ENCODE results near the gene VRK2. TPM values are rescaled to one million over a fixed set of nuclear protein-coding genes. Genes with fewer than 3 reads are reported as not detected.

Gene VRK2
- polyA plus RNA-seq, 3 donors, result 13.5 to 31.6 (median 21.4) TPM

DNA sequence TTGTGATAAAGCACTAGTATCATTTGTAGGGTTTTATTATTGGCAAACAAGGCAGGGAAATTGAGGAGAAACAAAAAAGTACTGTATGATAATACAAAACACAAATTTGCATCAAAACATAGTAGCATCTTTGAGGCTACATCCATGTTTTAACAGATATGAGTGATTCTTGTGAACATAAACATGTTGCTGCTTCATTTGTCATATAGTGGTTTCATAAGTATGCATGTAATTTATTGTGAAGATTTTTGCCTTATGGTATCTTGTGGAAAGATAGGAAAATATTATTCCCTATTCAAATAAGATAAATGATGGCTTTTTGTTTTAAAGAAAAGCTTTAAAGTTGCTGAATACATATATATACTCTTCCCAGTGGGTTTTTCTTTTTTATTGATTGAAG, 60.3 kb downstream of the VRK2 start:
- Mint-ChIP-seq H3K36me3 (peaks cover 11 to 15% of the 10 kb centered on the region in 2 donors), H3K9me3 (no peaks in the 10 kb centered on the region), H3K4me1 (peaks cover 20% of the 10 kb centered on the region), H3K4me3 (no peak overlapping the region), H3K27me3 (ENCODE audit: low read depth in 3 of 3) (peaks cover 0 to 4% (median 0%) of the 10 kb centered on the region in 3 donors), H3K27ac (peak overlapping the region; percentile 94 to 98 (median 97))
- Histone ChIP-seq H3K27me3 (ENCODE audit: control insufficient read depth in 2 of 2, insufficient read depth in 2 of 2, low read length in 2 of 2) (no peaks in the 10 kb centered on the region), H3K4me1 (ENCODE audit: control insufficient read depth in 1 of 2, insufficient read depth in 2 of 2, low read length in 2 of 2) (peaks cover 14 to 25% of the 10 kb centered on the region in 2 donors), H3K27ac (ENCODE audit: low read depth in 1 of 2, low read length in 2 of 2) (peak overlapping the region in 1 of 2 donors; percentile 97), H3K36me3 (replicated peaks in 1 of 2; ENCODE audit: control insufficient read depth in 1 of 2, insufficient read depth in 2 of 2, low read length in 2 of 2) (peaks cover 0 to 2% of the 10 kb centered on the region in 2 donors), H3K9ac (ENCODE audit: insufficient read depth, low read length, poor library complexity, severe bottlenecking) (no peak overlapping the region), H2AFZ (ENCODE audit: insufficient read depth, low read depth, low read length, poor library complexity, severe bottlenecking) (no peak overlapping the region), H3K9me3 (replicated peaks in 1 of 2; ENCODE audit: control insufficient read depth in 1 of 2, insufficient read depth in 1 of 2, low read length in 2 of 2) (no peaks in the 10 kb centered on the region), H3K79me2 (ENCODE audit: insufficient read depth, low read length) (no peaks in the 10 kb centered on the region), H4K20me1 (ENCODE audit: insufficient read depth, low read length) (no peaks in the 10 kb centered on the region), H3K4me2 (replicated peaks; ENCODE audit: extremely low read depth, low read length, poor library complexity, severe bottlenecking) (no peak overlapping the region), H3K4me3 (replicated peaks in 1 of 3; ENCODE audit: low read depth in 2 of 3, low read length in 3 of 3) (no peak overlapping the region)
- intact Hi-C loops (cut with micrococcal nuclease), result loop anchor here (5.0 to 10.0 kb wide), 2 partner anchors 60 to 212 kb away; partner anchors contain the start of gene VRK2 (in 1 of the 2)
- TF ChIP-seq, protein P1, sequence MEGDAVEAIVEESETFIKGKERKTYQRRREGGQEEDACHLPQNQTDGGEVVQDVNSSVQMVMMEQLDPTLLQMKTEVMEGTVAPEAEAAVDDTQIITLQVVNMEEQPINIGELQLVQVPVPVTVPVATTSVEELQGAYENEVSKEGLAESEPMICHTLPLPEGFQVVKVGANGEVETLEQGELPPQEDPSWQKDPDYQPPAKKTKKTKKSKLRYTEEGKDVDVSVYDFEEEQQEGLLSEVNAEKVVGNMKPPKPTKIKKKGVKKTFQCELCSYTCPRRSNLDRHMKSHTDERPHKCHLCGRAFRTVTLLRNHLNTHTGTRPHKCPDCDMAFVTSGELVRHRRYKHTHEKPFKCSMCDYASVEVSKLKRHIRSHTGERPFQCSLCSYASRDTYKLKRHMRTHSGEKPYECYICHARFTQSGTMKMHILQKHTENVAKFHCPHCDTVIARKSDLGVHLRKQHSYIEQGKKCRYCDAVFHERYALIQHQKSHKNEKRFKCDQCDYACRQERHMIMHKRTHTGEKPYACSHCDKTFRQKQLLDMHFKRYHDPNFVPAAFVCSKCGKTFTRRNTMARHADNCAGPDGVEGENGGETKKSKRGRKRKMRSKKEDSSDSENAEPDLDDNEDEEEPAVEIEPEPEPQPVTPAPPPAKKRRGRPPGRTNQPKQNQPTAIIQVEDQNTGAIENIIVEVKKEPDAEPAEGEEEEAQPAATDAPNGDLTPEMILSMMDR (IDR thresholded peaks at IDR 0.05), result no peak
- no peak for DNase-seq

DNA sequence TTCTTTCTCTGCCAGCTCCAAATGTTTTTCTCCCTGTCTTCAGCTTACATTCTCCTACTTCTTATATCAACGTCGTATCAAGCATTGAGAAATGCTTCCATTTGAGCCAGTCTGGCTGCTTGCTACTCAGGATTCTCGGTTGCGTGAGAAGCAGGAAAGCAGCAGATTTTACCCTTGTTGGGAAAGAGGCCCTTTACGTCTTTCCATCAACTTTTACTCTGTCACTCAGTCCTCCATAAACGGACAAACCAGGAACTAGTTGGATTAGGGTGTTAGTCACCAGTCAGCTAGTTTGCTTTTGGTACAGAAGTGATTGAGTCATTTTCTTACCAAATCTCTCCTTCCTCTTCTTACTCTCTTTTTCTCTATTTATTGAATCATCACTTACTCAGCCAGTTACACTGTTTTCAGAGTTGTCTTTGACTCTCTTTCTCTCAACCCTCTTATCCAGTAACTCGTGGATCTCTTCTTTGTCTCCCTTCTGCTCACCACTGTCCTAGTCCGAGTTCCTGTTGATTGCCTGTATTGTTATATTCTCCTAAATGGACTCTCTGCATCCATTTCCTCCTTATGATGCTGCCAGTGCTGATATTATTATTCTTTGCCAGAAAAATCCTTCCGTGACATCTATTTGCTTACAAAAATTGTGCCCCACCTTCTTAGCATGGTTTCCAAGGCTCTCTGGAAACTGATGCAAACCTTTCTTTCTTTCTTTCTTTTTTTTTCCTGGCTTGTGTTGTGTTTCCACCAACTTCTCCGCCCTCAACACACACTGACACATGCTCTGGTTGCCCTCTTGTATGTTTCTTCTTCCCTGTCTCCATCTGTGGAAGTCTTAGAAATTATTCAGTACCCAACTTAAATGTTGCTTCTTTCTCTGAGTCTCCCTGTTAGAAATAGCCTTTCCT, 61.5 kb downstream of the VRK2 start:
- Histone ChIP-seq H2AFZ (ENCODE audit: insufficient read depth, low read depth, low read length, poor library complexity, severe bottlenecking) (no peak overlapping the region), H3K4me2 (replicated peaks; ENCODE audit: extremely low read depth, low read length, poor library complexity, severe bottlenecking) (peak overlapping the region; percentile 50), H3K79me2 (ENCODE audit: insufficient read depth, low read length) (no peaks in the 10 kb centered on the region), H3K27ac (ENCODE audit: low read depth in 1 of 2, low read length in 2 of 2) (peak overlapping the region; percentile 59 to 97), H3K4me1 (ENCODE audit: control insufficient read depth in 1 of 2, insufficient read depth in 2 of 2, low read length in 2 of 2) (peaks cover 26 to 36% of the 10 kb centered on the region in 2 donors), H4K20me1 (ENCODE audit: insufficient read depth, low read length) (no peaks in the 10 kb centered on the region), H3K4me3 (replicated peaks in 1 of 3; ENCODE audit: low read depth in 2 of 3, low read length in 3 of 3) (peak overlapping the region in 2 of 3 experiments; percentile 2 to 40), H3K27me3 (ENCODE audit: control insufficient read depth in 2 of 2, insufficient read depth in 2 of 2, low read length in 2 of 2) (no peaks in the 10 kb centered on the region), H3K9ac (ENCODE audit: insufficient read depth, low read length, poor library complexity, severe bottlenecking) (peak overlapping the region; percentile 66), H3K9me3 (replicated peaks in 1 of 2; ENCODE audit: control insufficient read depth in 1 of 2, insufficient read depth in 1 of 2, low read length in 2 of 2) (no peaks in the 10 kb centered on the region), H3K36me3 (replicated peaks in 1 of 2; ENCODE audit: control insufficient read depth in 1 of 2, insufficient read depth in 2 of 2, low read length in 2 of 2) (no peaks in the 10 kb centered on the region)
- Mint-ChIP-seq H3K9me3 (peaks cover 0 to under 1% (median 0%) of the 10 kb centered on the region in 7 donors), H3K27me3 (ENCODE audit: low read depth in 3 of 3) (peaks cover 0 to 3% (median 0%) of the 10 kb centered on the region in 3 donors), H3K27ac (peak overlapping the region; percentile 94 to 98 (median 97)), H3K4me1 (peaks cover 30% of the 10 kb centered on the region), H3K36me3 (peaks cover 6 to 7% of the 10 kb centered on the region in 2 donors), H3K4me3 (peak overlapping the region; percentile 28 to 83)
- 11% methylated on average over 6 of the region's 10 CpGs for WGBS (ENCODE audit: insufficient coverage)
- intact Hi-C loops (cut with micrococcal nuclease), result loop anchor here (5.0 to 10.0 kb wide), 2 partner anchors 61 to 213 kb away; partner anchors contain the start of gene VRK2 (in 1 of the 2)
- DNase-seq, result peak; percentile 96 to 100 (median 99)
- TF ChIP-seq, protein P1 (IDR thresholded peaks at IDR 0.05), result no peak

All from CD14-positive monocyte (primary cell).